HG02970 (cell line): Measurements from ENCODE around the gene TMEM109.

Experiments
- ATAC-seq: cut with Tn5 transposase; IDR thresholded peaks from one replicate; pipeline ENCODE4 v1.9.1; 2021; ENCODE audit warnings: mild to moderate bottlenecking, moderate library complexity, moderate number of reproducible peaks; ENCODE audit not compliant: unreplicated experiment, low FRiP score

The TMEM109 gene

DNA sequence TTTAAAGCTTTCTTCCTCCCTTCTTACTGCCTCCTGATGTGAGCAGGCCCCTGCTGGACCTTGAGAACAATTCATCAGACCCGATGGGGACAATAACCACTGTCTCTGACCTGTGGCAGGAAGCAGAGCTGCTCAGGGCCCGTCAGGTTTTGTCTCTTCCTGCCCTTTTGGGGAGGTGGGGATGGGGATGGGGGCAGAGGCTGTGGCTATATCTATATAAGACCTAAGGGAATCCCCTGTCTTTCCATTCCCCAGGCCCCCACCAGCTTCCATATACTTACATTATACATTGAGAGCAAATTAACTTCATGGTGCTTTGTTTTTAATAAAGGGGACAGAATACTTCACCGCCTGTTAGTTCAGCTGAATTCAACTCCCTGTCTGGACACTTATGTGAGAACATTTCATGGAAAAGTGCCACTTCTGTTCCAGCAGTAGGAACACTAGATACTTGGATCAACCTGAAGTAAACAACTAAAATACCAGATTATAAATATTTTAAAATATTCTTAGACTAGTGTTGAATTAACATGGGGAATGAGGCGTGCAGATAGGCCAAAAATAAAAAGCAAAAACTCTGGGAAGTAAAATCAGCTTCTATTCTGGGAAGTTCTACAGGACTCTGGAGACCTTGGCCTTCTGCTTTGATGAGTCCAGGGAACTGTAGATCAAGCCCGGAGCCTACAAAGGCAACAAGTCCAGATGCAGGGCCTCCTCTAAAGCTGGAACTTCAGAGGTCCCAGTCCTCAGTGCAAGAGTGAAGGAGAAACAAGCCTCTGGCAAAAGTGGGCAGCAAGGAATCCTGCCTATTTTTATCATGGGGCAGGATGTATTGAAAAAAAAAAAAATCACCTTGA lies 35.5 kb upstream of the TMEM109 start:
- no peak for ATAC-seq

GRCh38 chr11:60879104-60879503 lies 34.9 kb upstream of the TMEM109 start:
- no peak for ATAC-seq

DNA sequence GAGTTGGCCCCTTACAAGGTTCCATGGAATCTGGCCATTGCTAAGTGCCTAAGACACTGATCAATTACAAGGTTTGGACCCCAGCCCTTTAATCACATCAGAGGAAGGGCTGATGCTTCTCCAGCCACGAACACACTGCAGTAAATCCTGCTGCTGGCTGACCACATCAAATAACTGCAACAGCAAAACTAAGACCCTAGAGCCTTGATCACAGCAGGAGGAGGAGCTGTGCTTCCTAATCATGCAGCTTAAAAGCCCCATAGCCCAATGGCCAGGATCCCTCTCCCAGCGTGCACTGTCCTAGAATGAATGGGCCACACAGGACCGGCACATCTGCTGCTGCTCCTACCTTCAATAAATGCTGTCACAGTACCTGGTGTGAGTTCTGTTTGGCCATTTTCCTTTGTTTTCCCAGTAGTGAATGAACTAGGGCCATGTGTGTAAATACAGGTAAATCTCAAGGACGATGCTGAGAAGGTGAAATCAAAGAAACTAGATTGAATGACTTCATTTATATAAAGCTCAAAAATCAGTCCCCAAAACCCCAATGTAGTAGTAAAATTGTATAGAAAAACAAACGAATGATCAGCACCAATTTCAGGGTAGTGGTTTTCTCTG lies 33.9 kb upstream of the TMEM109 start:
- no peak for ATAC-seq

GRCh38 chr11:60880643-60881282 lies 33.2 kb upstream of the TMEM109 start:
- ATAC-seq: no peak

DNA sequence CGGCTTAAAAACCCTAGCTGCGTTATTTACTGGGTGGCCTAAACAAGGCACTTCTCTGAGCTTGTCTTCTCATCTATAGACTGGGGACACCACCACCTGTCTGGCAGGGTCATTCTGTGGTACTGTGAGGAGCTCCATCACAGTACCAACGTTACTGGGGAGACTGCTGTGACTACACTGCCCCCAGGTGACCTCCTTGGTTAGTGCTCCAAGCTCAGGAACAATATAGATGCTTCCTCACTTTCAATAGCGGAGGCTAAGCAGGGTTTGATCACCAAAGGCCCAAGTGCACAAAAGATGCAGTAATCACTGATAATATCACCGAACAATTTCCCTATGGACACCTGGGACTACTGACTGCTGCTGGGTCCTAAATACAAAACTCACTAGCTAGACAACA lies 26.4 kb upstream of the TMEM109 start:
- no peak for ATAC-seq

- no peak for ATAC-seq
Observed at GRCh38 chr11:60889869-60890311, 24.1 kb upstream of the TMEM109 start.

- ATAC-seq: no peak
Observed at GRCh38 chr11:60890696-60891095, 23.3 kb upstream of the TMEM109 start.

- no peak for ATAC-seq
Observed at GRCh38 chr11:60891103-60891741, 22.7 kb upstream of the TMEM109 start.

- no peak for ATAC-seq
Observed at GRCh38 chr11:60895687-60896086, 18.3 kb upstream of the TMEM109 start.

DNA sequence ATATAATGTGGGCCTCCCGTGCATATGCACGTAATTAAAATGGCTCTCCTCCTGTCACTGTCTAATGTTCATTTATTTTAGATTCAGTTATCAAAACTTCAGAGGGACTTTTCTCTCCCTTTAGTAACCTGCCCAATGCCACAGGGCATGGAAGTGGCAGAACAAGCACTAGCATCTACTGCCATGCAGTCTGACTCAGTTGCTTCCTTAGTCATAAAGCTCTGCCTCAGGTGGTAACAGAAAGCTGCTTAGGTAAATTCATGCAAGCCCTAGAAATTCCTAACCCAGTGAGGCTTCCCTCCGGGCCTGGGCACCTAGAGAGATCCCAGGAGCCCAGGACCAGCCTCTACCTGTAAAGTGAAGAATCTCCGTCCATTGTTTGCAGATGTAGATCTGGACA lies 16.5 kb upstream of the TMEM109 start:
- ATAC-seq: no peak

DNA sequence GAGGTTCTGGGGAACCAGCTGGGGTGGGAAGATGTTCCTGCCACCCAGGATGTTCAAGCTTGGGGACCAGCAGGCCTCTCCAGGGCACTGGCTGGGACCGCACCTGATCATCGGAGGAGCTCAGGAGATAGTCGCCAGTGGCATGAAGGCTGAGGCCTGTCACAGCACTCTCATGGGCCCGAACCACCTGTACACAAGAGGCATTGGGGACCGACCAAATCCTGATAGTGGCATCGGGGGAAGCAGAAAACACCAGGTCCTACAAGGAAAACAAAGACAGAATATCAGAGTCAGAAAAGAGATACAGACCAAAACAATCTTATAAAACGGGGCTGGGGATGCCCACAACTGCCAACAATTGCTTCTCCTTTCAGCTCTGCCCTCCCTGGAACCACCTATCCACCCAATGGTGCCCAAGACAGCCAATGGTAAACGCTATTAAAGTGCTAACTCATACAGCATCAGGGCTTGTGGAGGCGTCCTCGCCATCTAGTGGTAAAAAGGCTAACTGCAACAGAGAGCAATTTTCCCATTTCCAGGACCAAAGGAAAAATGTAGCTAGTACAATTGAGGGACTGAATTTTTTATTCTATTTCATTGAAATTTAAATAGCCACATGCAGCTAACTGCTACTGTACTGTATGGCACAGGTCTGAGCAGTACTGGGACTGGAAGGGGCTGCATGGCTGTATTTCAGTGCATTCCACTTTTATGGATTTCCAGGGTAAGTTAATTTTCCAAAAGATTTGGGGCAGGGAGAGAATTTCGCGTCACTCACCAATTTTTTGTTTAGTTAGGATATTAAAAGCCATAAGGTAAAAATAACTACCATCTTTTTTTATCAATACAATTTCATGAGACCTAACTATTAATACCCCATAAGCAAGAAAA lies 14.7 kb upstream of the TMEM109 start:
- no peak for ATAC-seq

DNA sequence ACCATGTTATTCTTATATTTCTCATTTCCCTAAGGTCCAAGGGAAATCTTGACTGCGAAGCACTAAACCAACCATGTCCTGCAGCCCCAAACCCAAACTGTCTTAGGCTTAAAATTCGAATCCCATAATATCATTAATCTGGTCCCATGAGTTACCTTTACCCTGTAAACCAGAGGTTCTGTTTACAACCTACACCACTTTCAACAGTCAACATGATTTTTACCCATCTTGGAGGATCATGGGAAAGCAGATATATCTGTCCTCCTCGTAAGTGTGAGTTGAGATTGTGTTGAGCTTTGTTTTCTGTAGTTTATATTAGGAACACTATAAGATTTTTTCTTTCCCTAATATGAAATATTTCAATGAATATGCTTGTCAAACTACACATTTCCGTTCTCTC lies 14.0 kb upstream of the TMEM109 start:
- ATAC-seq: no peak

- ATAC-seq: no peak
Observed at GRCh38 chr11:60900673-60901404, 13.1 kb upstream of the TMEM109 start.

- no peak for ATAC-seq
Observed at GRCh38 chr11:60902625-60903024, 11.3 kb upstream of the TMEM109 start.

DNA sequence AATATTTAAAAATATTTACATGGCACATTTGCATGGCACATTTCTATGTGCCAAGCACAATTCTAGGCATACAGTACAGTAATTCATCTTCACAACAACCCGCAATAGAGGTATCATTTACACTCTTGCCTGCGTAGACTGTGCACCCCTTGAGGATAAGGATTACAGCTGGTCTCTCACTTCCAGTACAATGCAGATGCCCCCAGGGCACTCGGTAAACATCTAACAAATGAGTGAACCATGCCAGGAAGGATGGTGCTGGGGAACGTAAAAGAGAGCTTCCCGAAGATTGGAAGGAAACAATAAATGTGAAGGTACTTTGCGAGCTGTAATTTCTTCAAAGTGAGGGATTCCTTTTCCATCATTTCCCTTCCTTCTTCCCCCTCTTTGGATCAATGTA lies 8.9 kb upstream of the TMEM109 start:
- no peak for ATAC-seq

DNA sequence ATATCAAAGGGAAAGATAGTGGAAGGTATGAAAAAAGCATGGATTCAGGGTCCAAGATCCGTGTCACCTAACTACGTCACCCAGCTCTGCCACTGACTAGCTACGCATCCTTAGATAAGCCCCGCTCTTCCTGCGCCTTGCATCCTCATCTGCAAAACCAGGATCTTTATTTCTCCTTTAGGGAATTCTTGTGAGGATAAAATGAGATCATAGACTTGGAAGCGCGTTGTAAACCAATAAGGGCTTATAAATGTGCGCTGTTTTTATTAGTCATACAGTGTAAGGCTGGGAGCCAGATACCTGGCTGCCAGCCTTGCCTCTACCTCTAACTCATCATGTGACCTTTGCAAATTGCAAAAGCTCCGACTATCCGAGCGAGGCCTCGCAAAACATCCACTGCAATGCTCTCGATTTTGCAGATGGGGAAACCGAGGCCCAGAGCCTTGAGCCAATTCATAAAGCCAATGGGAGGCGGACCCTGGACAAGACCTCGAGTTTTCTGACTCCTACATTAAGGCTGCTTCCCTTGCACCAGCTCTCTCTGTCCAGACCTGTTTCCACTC lies 8.3 kb upstream of the TMEM109 start:
- no peak for ATAC-seq

DNA sequence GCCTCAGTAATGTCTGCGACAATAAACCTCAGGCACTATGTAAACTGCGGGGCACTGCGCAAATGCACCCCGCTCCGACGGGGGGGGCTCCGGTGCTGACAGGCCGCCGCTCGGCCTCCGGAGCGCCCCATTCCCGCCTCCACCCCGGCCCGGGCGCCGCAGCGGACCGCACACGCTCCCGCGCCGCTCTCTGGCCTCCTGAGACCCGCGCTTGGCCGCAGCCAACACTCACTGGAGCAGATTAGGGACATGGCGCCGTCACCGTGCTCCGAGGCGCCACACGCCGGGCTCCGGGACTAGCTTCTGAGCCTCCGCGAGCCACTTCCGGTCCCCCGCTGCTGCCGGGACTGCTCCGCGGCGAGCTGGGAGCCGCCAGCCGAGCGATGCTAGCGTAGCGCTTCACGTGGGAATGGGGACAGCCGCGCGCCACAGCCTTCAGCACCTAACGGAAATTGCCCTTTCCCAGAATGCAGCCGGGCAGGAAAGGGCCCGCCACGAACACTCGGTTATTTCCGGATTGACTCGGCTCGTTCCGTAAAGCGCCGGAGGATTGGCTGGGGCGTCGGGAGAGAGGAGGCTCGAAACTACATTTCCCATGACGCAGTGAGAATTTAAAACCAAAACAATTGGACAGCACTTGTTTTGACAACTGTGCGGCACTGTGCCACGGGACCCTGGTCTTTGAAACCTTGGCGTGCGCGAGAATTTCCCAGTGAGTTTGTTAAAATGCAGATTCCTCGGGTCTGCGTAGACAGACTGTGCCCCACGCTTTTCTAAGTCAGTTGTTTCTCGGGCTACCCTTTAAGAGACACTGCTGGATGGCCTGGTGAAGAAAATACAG lies 7.6 kb upstream of the TMEM109 start, which contains the start of gene PRPF19:
Gene PRPF19 (minus strand): TSS at position 454 of the 841 bp plus-strand sequence. CDS start 203 bp downstream, at position 251.
- peak; percentile 82 for ATAC-seq

- ATAC-seq: no peak
Observed at GRCh38 chr11:60908803-60909202, 5.2 kb upstream of the TMEM109 start.
